Fibroblast of pulmonary artery (primary cell): Measurements from ENCODE around the gene ATG9B.

Source experiments
- DNase-seq: peaks from one replicate; pipeline ENCODE4 v3.0.0-alpha.2; 2010; ENCODE audit warnings: low read depth
- H3K4me3 ChIP-seq: replicated peaks from 2 replicates; pipeline ENCODE4 v1.5.1; 2011; ENCODE audit warnings: low read depth, mild to moderate bottlenecking, control low read depth, low read length, moderate library complexity
- CTCF ChIP-seq: IDR thresholded peaks from 2 replicates; pipeline ENCODE4 v1.5.1; 2011; ENCODE audit warnings: mild to moderate bottlenecking, control low read depth, low read length, inconsistent platforms; ENCODE audit errors: missing control alignments

The ATG9B gene

DNA sequence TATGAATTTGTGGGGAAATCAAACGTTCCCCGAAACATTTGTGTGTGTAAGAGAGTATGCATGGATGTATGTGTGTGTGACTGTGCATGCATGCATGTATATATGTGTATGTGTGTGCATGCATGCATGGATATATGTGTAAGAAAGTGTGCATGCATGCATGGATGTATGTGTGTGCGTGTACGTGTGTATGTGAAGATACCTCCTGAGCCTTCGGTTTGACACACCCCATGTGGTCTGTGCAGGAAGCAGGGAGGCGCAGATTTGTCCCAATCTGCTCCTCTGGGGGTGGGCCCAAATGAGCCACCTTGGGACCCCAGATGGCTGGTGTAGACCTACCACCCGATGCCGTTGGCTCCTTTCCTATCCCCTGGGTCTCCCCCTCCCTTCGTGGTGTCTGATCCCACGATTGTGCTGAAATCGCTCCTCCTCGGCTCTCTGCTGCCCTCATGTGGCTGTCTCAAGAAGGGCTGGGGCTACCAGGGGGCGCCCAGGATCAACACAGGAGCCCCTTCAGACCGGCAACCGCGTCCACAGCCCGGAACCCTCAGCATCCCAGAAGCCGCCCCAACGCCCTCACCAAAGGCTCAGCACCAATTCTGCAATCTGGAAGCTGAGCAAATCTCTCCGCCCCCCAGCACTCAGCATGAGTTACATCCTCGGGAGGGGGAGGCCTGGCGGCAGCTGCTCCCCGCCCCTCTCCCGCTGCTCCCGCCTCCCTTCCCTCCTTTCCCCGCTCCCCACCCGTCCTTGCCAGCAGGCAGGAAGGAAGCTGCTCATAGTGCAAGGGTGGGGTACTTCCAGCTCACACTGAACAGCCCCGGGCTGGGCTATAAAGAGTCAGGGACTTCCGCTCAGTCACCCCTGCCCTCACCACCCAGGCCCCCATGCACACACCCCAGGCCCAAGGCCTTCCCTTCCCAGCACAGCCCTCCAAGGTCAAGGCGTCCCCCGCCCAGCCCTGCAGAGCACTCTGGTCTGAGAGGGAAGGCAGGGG lies 35.8 kb downstream of the ATG9B start:
- peak; percentile 81 for TF ChIP-seq CTCF
- DNase-seq, result peak; percentile 45
- no peak overlapping the region for H3K4me3 ChIP-seq

GRCh38 chr7:150986556-150986955 lies 37.7 kb downstream of the ATG9B start:
- H3K4me3 ChIP-seq, result no peak overlapping the region
- TF ChIP-seq CTCF, result no peak
- no peak for DNase-seq

GRCh38 chr7:150986099-150986512 lies 38.2 kb downstream of the ATG9B start:
- TF ChIP-seq CTCF, result peak; percentile 78
- H3K4me3 ChIP-seq, result no peak overlapping the region
- peak; percentile 58 for DNase-seq

DNA sequence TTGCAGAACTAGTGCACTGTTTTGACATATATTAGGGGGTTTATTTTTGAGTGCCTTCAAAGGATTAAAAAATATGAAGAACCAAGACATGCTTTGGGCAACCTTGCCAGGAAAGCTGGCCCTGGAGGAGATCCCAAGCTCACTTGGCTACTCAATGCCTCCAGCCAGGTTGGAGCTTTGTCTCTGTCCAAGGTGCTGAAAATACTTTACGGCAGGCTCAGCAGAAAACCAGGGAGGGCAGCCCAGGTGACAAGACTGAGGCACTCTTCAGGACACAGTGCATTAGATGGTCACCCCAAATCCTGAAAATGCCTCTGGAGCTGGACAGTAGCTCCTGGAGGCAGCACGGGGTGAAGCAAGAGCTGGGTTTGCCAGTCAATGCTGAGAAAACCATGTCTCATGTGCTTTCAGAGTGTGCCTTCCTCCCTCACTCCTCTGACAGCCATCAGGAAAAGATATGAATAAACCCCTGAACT lies 40.4 kb downstream of the ATG9B start:
- no peak for TF ChIP-seq CTCF
- DNase-seq, result peak; percentile 53

DNA sequence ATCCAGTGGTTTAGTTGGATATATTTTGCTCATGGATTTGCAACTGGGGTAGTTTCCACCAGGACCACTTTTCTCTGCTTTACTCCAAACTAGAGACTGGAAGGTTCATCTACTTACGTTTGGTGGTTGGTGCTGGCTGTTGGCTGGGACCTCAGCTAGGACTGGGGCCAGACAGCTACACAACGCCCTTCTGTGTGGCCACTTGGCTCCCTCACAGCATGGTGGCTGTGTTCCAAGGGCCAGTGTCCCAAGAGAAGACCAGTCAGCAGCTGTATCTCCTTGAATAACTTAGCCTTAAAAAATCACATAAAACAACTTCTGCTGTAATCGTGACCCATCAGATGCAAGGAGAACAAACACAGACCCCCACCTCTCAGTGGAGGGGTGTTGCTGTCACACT lies 41.9 kb downstream of the ATG9B start:
- no peak for DNase-seq
- no peak overlapping the region for H3K4me3 ChIP-seq
- no peak for TF ChIP-seq CTCF

More for the DNA sequence above, 40.4 kb downstream of the ATG9B start:
- no peak overlapping the region for H3K4me3 ChIP-seq

- no peak for TF ChIP-seq CTCF
- DNase-seq, result no peak
- H3K4me3 ChIP-seq, result no peak overlapping the region
Measured at GRCh38 chr7:150981644-150982043, 42.6 kb downstream of the ATG9B start.
